ENCODE data around the gene MYLK3.

The MYLK3 gene

GRCh38 chr16:46736695-46737094 is 11.4 kb downstream of the MYLK3 start (continued):
- no peak for TF ChIP-seq PATZ1 (CRISPR knock-in tag; IDR thresholded peaks at IDR 0.05; ENCODE audit: borderline replicate concordance)
- no peak for TF ChIP-seq POU6F1 (CRISPR knock-in tag; IDR thresholded peaks at IDR 0.05; ENCODE audit: borderline replicate concordance, low read depth)
- TF ChIP-seq ESRRG (CRISPR knock-in tag; IDR thresholded peaks at IDR 0.05), result no peak

GRCh38 chr16:46733319-46733830 is 14.8 kb downstream of the MYLK3 start:
- TF ChIP-seq TOX (CRISPR knock-in tag; IDR thresholded peaks at IDR 0.05; ENCODE audit: borderline replicate concordance) (no peak), TSHZ2 (CRISPR knock-in tag; IDR thresholded peaks at IDR 0.05) (no peak), ZC3H10 (CRISPR knock-in tag; IDR thresholded peaks at IDR 0.05) (no peak), RARB (CRISPR knock-in tag; IDR thresholded peaks at IDR 0.05) (no peak), PPARA (CRISPR knock-in tag; IDR thresholded peaks at IDR 0.05; ENCODE audit: borderline replicate concordance) (no peak), ZNF8 (CRISPR knock-in tag; IDR thresholded peaks at IDR 0.05) (no peak), CSRNP3 (CRISPR knock-in tag; IDR thresholded peaks at IDR 0.05) (no peak), SNAI2 (CRISPR knock-in tag; IDR thresholded peaks at IDR 0.05) (no peak), GLIS3 (CRISPR knock-in tag; IDR thresholded peaks at IDR 0.05) (no peak), ZFP30 (CRISPR knock-in tag; IDR thresholded peaks at IDR 0.05) (no peak)
- no peak for ATAC-seq

- ATAC-seq, result no peak; the same call in 2 of the 3 replicates
Observed at GRCh38 chr16:46732561-46732960, 15.6 kb downstream of the MYLK3 start.

More at GRCh38 chr16:46732561-46732960, 15.6 kb downstream of the MYLK3 start:
- TF ChIP-seq ZNF70 (CRISPR knock-in tag; IDR thresholded peaks at IDR 0.05), result no peak
- TF ChIP-seq ZNF8 (CRISPR knock-in tag; IDR thresholded peaks at IDR 0.05), result no peak
- TF ChIP-seq PPARA (CRISPR knock-in tag; IDR thresholded peaks at IDR 0.05; ENCODE audit: borderline replicate concordance), result no peak
- TF ChIP-seq CSRNP3 (CRISPR knock-in tag; IDR thresholded peaks at IDR 0.05), result no peak
- TF ChIP-seq TOX (CRISPR knock-in tag; IDR thresholded peaks at IDR 0.05; ENCODE audit: borderline replicate concordance), result no peak
- no peak for TF ChIP-seq SNAI2 (CRISPR knock-in tag; IDR thresholded peaks at IDR 0.05)
- TF ChIP-seq POU6F1 (CRISPR knock-in tag; IDR thresholded peaks at IDR 0.05; ENCODE audit: borderline replicate concordance, low read depth), result no peak
- no peak for TF ChIP-seq ZC3H10 (CRISPR knock-in tag; IDR thresholded peaks at IDR 0.05)
- TF ChIP-seq ESRRG (CRISPR knock-in tag; IDR thresholded peaks at IDR 0.05), result no peak
- no peak for TF ChIP-seq TCF4 (CRISPR knock-in tag; IDR thresholded peaks at IDR 0.05; ENCODE audit: borderline replicate concordance)

All from SK-N-SH treated with all-trans-retinoic acid at 6 μM for 48 hours (cell line).